RWPE2 (cell line): ENCODE data around the gene RPGR.
A peak's percentile ranks its signal among the peaks of the same experiment; 100 is the strongest.

Experiments used
- ATAC-seq: fragments of 200-7000 bp; cut with Tn5 transposase; 3 replicates; pipeline ENCODE4 v1.9.1; 2021; ENCODE audit warnings: low read depth
- DNase-seq: peaks from one replicate; pipeline ENCODE4 v3.0.0-alpha.2; 2020; ENCODE audit warnings: low spot score
- H3K27ac ChIP-seq: fragments of 450-650 bp; 2 replicates; pipeline ENCODE4 v1.5.1; 2017; ENCODE audit warnings: mild to moderate bottlenecking; ENCODE audit not compliant: poor library complexity, severe bottlenecking
- H3K27me3 ChIP-seq: fragments of 250-450 bp; sonication (Bioruptor Pico); 2 replicates; pipeline ENCODE4 v1.5.1; 2021; ENCODE audit warnings: mild to moderate bottlenecking, moderate library complexity; ENCODE audit not compliant: insufficient read depth, poor library complexity, severe bottlenecking
- H3K36me3 ChIP-seq: fragments of 250-450 bp; sonication (Bioruptor Pico); 2 replicates; pipeline ENCODE4 v1.5.1; 2020; ENCODE audit warnings: low read depth, mild to moderate bottlenecking, moderate library complexity
- H3K4me1 ChIP-seq: fragments of 250-450 bp; sonication (Bioruptor Pico); 2 replicates; pipeline ENCODE4 v1.5.1; 2021; ENCODE audit warnings: mild to moderate bottlenecking, moderate library complexity; ENCODE audit not compliant: insufficient read depth, poor library complexity, severe bottlenecking
- H3K4me3 ChIP-seq: fragments of 250-450 bp; sonication (Bioruptor Pico); 2 replicates; pipeline ENCODE4 v1.5.1; 2021; ENCODE audit warnings: mild to moderate bottlenecking, moderate library complexity; ENCODE audit not compliant: severe bottlenecking
- H3K9me3 ChIP-seq: fragments of 250-450 bp; sonication (Bioruptor Pico); 2 replicates; pipeline ENCODE4 v1.5.1; 2021; ENCODE audit warnings: mild to moderate bottlenecking, moderate library complexity; ENCODE audit not compliant: severe bottlenecking
- TF ChIP-seq, protein P1 (sequence below): fragments of 450-650 bp; IDR thresholded peaks from one replicate; pipeline ENCODE4 v1.5.1; 2017; ENCODE audit warnings: mild to moderate bottlenecking, moderate library complexity; ENCODE audit not compliant: poor library complexity, severe bottlenecking

Gene RPGR

GRCh38 chrX:38326086-38326485 is 1.2 kb downstream of the RPGR start:
- H3K27ac ChIP-seq: peak overlapping the region; percentile 47
- ATAC-seq: no peak
- TF ChIP-seq, protein P1, sequence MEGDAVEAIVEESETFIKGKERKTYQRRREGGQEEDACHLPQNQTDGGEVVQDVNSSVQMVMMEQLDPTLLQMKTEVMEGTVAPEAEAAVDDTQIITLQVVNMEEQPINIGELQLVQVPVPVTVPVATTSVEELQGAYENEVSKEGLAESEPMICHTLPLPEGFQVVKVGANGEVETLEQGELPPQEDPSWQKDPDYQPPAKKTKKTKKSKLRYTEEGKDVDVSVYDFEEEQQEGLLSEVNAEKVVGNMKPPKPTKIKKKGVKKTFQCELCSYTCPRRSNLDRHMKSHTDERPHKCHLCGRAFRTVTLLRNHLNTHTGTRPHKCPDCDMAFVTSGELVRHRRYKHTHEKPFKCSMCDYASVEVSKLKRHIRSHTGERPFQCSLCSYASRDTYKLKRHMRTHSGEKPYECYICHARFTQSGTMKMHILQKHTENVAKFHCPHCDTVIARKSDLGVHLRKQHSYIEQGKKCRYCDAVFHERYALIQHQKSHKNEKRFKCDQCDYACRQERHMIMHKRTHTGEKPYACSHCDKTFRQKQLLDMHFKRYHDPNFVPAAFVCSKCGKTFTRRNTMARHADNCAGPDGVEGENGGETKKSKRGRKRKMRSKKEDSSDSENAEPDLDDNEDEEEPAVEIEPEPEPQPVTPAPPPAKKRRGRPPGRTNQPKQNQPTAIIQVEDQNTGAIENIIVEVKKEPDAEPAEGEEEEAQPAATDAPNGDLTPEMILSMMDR: no peak

GRCh38 chrX:38320819-38321218 is 6.5 kb downstream of the RPGR start:
- Histone ChIP-seq H3K27me3 (no peaks in the 10 kb centered on the region), H3K36me3 (no peaks in the 10 kb centered on the region), H3K27ac (no peak overlapping the region), H3K4me1 (no peaks in the 10 kb centered on the region), H3K9me3 (no peaks in the 10 kb centered on the region), H3K4me3 (no peak overlapping the region)
- no peak for ATAC-seq
- TF ChIP-seq, protein P1: no peak
- DNase-seq: no peak

More at GRCh38 chrX:38326086-38326485, 1.2 kb downstream of the RPGR start:
- no peak for DNase-seq
- Histone ChIP-seq H3K9me3 (no peaks in the 10 kb centered on the region), H3K27me3 (no peaks in the 10 kb centered on the region), H3K4me3 (peak overlapping the region; percentile 79), H3K36me3 (no peaks in the 10 kb centered on the region), H3K4me1 (no peaks in the 10 kb centered on the region)

DNA sequence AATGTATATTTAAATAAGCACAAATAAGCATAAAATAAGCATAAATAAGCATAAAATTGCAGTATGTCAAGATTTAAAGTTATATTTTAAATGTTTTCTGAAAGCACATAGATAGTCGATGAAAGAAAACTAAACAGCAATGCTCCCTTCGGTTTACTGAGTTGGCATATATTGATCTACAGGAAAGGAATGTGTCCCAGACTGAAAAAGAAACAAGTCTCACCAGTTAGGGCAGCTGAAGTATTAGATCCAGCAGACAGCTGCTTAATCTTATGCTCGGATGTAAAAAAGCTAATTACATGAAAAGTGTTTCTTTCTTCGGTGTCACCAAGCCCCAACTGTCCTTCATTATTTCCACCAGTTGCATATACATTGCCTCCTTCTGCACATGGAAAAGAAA is 8.7 kb downstream of the RPGR start:
- no peak for DNase-seq
- Histone ChIP-seq H3K9me3 (no peaks in the 10 kb centered on the region), H3K4me3 (no peak overlapping the region), H3K36me3 (no peaks in the 10 kb centered on the region), H3K4me1 (no peaks in the 10 kb centered on the region), H3K27ac (no peak overlapping the region), H3K27me3 (no peaks in the 10 kb centered on the region)
- no peak for ATAC-seq
- TF ChIP-seq, protein P1: no peak

GRCh38 chrX:38318196-38318595 is 9.1 kb downstream of the RPGR start:
- H3K4me3 ChIP-seq: no peak overlapping the region

DNA sequence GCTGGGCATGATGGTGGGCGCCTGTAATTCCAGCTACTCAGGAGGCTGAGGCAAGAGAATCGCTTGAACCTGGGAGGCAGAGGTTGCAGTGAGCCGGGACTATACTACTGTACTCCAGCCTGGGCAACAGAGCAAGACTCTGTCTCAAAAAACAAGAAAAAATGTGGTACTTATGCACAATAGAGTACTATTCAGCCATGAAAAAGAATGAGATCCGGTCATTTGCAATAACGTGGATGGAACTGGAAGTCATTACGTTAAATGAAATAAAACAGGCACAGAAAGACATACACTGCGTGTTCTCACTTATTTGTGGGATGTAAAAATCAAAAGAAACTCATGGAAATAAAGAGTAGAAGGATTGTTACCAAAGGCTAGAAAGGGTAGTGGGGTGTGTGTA is 12.1 kb downstream of the RPGR start:
- no peak overlapping the region for H3K27ac ChIP-seq
- ATAC-seq (no peak), DNase-seq (no peak)
- H3K36me3 ChIP-seq: no peaks in the 10 kb centered on the region
- no peaks in the 10 kb centered on the region for H3K27me3 ChIP-seq
- H3K4me1 ChIP-seq: peaks cover 4% of the 10 kb centered on the region
- TF ChIP-seq, protein P1: no peak
- H3K4me3 ChIP-seq: no peak overlapping the region
- no peaks in the 10 kb centered on the region for H3K9me3 ChIP-seq

More at GRCh38 chrX:38318196-38318595, 9.1 kb downstream of the RPGR start:
- no peak for DNase-seq
- Histone ChIP-seq H3K9me3 (no peaks in the 10 kb centered on the region), H3K36me3 (no peaks in the 10 kb centered on the region), H3K27ac (no peak overlapping the region), H3K27me3 (no peaks in the 10 kb centered on the region), H3K4me1 (no peaks in the 10 kb centered on the region)
- TF ChIP-seq, protein P1: no peak
- no peak for ATAC-seq
